Keratinocyte (primary cell): ENCODE data around the gene ZDHHC24. TPM values are rescaled to one million over a fixed set of nuclear protein-coding genes. Genes with fewer than 3 reads are reported as not detected.

Experiments
- DNase-seq: peaks from one replicate; pipeline ENCODE4 v3.0.0-alpha.2; 2011; ENCODE audit warnings: low read depth, missing footprints, low spot score
- FAIRE-seq: peaks from 2 replicates; lab custom pipeline; 2011; peaks lifted over from hg19 to GRCh38; lab: Jason Lieb, UNC
- H2AFZ ChIP-seq: 2 replicates; pipeline ENCODE4 v1.6.0; 2012; ENCODE audit warnings: low read length, control low read depth, inconsistent platforms; ENCODE audit not compliant: control insufficient read depth
- H3K27ac ChIP-seq: 2 replicates; pipeline ENCODE4 v1.5.1; 2011; ENCODE audit warnings: low read length; ENCODE audit not compliant: control insufficient read depth, insufficient read depth
- H3K27me3 ChIP-seq: 3 replicates; pipeline ENCODE4 v1.6.0; 2011; ENCODE audit warnings: low read length; ENCODE audit not compliant: control insufficient read depth, insufficient read depth; ENCODE audit errors: extremely low read depth
- H3K36me3 ChIP-seq, 2 experiments: 2 replicates in 1 of 2; 3 replicates in 1 of 2; pipeline ENCODE4 v1.5.1; 2011; ENCODE audit warnings: low read length in 2 of 2, mild to moderate bottlenecking in 1 of 2; ENCODE audit not compliant: control insufficient read depth in 2 of 2, insufficient read depth in 2 of 2; ENCODE audit errors: extremely low read depth in 1 of 2
- H3K4me1 ChIP-seq: 3 replicates; pipeline ENCODE4 v1.5.1; 2011; ENCODE audit warnings: low read length; ENCODE audit not compliant: control insufficient read depth, insufficient read depth; ENCODE audit errors: extremely low read depth
- H3K4me2 ChIP-seq: 3 replicates; pipeline ENCODE4 v1.6.0; 2011; ENCODE audit warnings: low read depth, low read length; ENCODE audit not compliant: control insufficient read depth, insufficient read depth; ENCODE audit errors: extremely low read depth
- H3K4me3 ChIP-seq, 3 experiments: fragments of 200-600 bp in 1 of 3; sonication (generic) in 1 of 3; 2 replicates in 2 of 3; 3 replicates in 1 of 3; pipeline ENCODE4 v1.5.1; 2011 to 2016; ENCODE audit warnings: low read length in 3 of 3, mild to moderate bottlenecking in 3 of 3, control low read depth in 2 of 3, inconsistent platforms in 1 of 3, low read depth in 1 of 3, mixed read lengths in 1 of 3, mixed run types in 1 of 3, moderate library complexity in 1 of 3; ENCODE audit not compliant: control insufficient read depth in 2 of 3, insufficient read depth in 2 of 3; ENCODE audit errors: extremely low read depth in 1 of 3
- H3K79me2 ChIP-seq: 2 replicates; pipeline ENCODE4 v1.6.0; 2012; ENCODE audit warnings: low read length; ENCODE audit not compliant: control insufficient read depth, insufficient read depth
- H3K9ac ChIP-seq: 3 replicates; pipeline ENCODE4 v1.6.0; 2011; ENCODE audit warnings: low read length; ENCODE audit not compliant: control insufficient read depth, insufficient read depth; ENCODE audit errors: extremely low read depth
- H3K9me1 ChIP-seq: 3 replicates; pipeline ENCODE4 v1.6.0; 2011; ENCODE audit warnings: low read length; ENCODE audit not compliant: control insufficient read depth, insufficient read depth; ENCODE audit errors: extremely low read depth
- H3K9me3 ChIP-seq: 2 replicates; pipeline ENCODE4 v1.5.1; 2012; ENCODE audit warnings: low read depth, low read length; ENCODE audit not compliant: control insufficient read depth
- H4K20me1 ChIP-seq: 3 replicates; pipeline ENCODE4 v1.6.0; 2011; ENCODE audit warnings: low read length; ENCODE audit not compliant: control insufficient read depth, insufficient read depth; ENCODE audit errors: extremely low read depth
- EZH2 ChIP-seq: IDR thresholded peaks from one replicate; pipeline ENCODE4 v1.6.1; 2012; ENCODE audit warnings: inconsistent platforms, mild to moderate bottlenecking, low read length, moderate library complexity
- dilution Hi-C: fragments of 300-500 bp; cut with MboI; formaldehyde crosslinking; loops from one replicate; pipeline ENCODE4 v1.7.0; 2020; ENCODE audit warnings: low sequenced_read_pairs; ENCODE audit not compliant: extremely low pct_ligation_motif_present
- polyA plus RNA-seq, 5 experiments: library from polyadenylated mRNA; depleted of rRNA in 3 of 5; stranded (reverse) in 3 of 5; stranded (forward) in 1 of 5; unstranded in 1 of 5; fragments of >200 nt; gene quantifications; 1 replicate in 1 of 5; 2 replicates in 3 of 5; 3 replicates in 1 of 5; pipeline versions ENCODE4 v1.2.1 to v1.2.3, GENCODE V29; 2011 to 2012; ENCODE audit warnings: missing spikeins in 2 of 5, low read depth in 1 of 5, low replicate concordance in 1 of 5
- TF ChIP-seq, protein P1 (sequence below), 3 experiments: IDR thresholded peaks in 1 of 3; conservative IDR thresholded peaks in 1 of 3; optimal IDR thresholded peaks in 1 of 3; 2 replicates in 2 of 3; 3 replicates in 1 of 3; pipeline versions ENCODE3 to v1.5.1; 2011; ENCODE audit warnings: low read length in 3 of 3, mild to moderate bottlenecking in 3 of 3, moderate library complexity in 2 of 3, control low read depth in 1 of 3, inconsistent platforms in 1 of 3; ENCODE audit not compliant: insufficient read depth in 2 of 3; ENCODE audit errors: extremely low read depth in 1 of 3

Gene ZDHHC24
- polyA plus RNA-seq, 1 donor (not counting 4 experiments of a cell fraction or from before 2014, with no cell fraction given), result 4.8 TPM

DNA sequence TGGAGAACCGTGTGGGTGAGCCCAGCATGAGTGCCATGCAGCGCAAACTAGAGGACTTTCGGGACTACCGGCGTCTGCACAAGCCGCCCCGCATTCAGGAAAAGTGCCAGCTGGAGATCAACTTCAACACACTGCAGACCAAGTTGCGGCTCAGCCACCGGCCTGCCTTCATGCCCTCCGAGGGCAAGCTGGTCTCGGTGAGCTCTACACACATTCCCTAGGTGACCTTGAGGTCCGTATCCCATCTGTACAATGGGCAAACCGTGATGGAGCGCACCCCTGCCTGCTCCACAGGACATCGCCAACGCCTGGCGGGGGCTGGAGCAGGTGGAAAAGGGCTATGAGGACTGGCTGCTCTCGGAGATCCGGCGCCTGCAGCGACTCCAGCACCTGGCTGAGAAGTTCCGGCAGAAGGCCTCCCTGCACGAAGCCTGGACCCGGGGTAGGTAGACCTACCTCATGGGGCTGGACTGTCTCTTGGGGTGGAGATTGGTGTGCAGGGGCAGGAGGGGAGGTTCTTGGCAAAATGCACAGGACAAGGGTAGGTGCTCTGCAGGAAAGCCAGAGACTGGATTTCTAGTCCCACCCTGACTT lies 12.0 kb upstream of the ZDHHC24 start:
- DNase-seq (no peak), FAIRE-seq (no peak)
- Histone ChIP-seq H3K9me3 (no peaks in the 10 kb centered on the region), H3K9ac (no peak overlapping the region), H2AFZ (no peak overlapping the region), H3K4me3 (no peak overlapping the region), H3K79me2 (no peaks in the 10 kb centered on the region), H3K9me1 (no peaks in the 10 kb centered on the region), H3K36me3 (no peaks in the 10 kb centered on the region), H3K27ac (no peak overlapping the region), H4K20me1 (no peaks in the 10 kb centered on the region), H3K4me2 (no peak overlapping the region), H3K27me3 (peaks cover 23% of the 10 kb centered on the region), H3K4me1 (no peaks in the 10 kb centered on the region)
- TF ChIP-seq EZH2, result no peak
- TF ChIP-seq, protein P1, sequence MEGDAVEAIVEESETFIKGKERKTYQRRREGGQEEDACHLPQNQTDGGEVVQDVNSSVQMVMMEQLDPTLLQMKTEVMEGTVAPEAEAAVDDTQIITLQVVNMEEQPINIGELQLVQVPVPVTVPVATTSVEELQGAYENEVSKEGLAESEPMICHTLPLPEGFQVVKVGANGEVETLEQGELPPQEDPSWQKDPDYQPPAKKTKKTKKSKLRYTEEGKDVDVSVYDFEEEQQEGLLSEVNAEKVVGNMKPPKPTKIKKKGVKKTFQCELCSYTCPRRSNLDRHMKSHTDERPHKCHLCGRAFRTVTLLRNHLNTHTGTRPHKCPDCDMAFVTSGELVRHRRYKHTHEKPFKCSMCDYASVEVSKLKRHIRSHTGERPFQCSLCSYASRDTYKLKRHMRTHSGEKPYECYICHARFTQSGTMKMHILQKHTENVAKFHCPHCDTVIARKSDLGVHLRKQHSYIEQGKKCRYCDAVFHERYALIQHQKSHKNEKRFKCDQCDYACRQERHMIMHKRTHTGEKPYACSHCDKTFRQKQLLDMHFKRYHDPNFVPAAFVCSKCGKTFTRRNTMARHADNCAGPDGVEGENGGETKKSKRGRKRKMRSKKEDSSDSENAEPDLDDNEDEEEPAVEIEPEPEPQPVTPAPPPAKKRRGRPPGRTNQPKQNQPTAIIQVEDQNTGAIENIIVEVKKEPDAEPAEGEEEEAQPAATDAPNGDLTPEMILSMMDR (optimal IDR thresholded peaks at IDR 0.05 in 1 of 3, IDR thresholded peaks at IDR 0.05 in 1 of 3, conservative IDR thresholded peaks at IDR 0.05 in 1 of 3; ENCODE audit: extremely low read depth in 1 of 3, insufficient read depth in 2 of 3, low read length in 3 of 3), result no peak
- dilution Hi-C loops, result no loop called here

DNA sequence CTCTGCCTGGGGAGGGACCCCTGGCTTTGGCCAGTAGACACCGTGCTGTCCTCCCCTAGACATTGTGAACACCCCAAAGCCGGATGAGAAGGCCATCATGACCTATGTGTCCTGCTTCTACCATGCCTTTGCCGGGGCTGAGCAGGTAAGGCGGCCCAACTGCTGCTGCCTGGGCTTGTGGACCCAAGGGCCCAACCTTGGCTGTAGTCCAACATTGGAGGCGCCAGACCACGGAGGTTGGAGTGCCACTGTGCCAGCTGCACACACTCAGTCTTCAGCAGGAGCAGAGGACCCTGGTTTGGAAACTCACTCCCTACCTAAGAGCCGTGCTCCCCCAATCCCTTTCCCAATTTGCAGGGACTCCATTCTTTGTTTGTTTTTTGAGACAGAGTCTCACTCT lies 10.2 kb upstream of the ZDHHC24 start:
- H3K4me1 ChIP-seq, result no peaks in the 10 kb centered on the region
- no peaks in the 10 kb centered on the region for H3K79me2 ChIP-seq
- FAIRE-seq (no peak), DNase-seq (no peak)
- no peaks in the 10 kb centered on the region for H3K9me1 ChIP-seq
- no peaks in the 10 kb centered on the region for H4K20me1 ChIP-seq
- dilution Hi-C loops, result no loop called here
- H3K27ac ChIP-seq, result no peak overlapping the region
- no peak overlapping the region for H3K9ac ChIP-seq
- H3K4me3 ChIP-seq, result no peak overlapping the region
- peaks cover 23% of the 10 kb centered on the region for H3K27me3 ChIP-seq
- no peaks in the 10 kb centered on the region for H3K9me3 ChIP-seq
- H3K36me3 ChIP-seq, result no peaks in the 10 kb centered on the region
- TF ChIP-seq, protein P1 (optimal IDR thresholded peaks at IDR 0.05 in 1 of 3, IDR thresholded peaks at IDR 0.05 in 1 of 3, conservative IDR thresholded peaks at IDR 0.05 in 1 of 3; ENCODE audit: extremely low read depth in 1 of 3, insufficient read depth in 2 of 3, low read length in 3 of 3), result no peak
- TF ChIP-seq EZH2, result no peak
- no peak overlapping the region for H2AFZ ChIP-seq
- H3K4me2 ChIP-seq, result no peak overlapping the region
